OCI-LY1 (cell line): Measurements from ENCODE around the gene ARHGAP8.

Experiments
- EZH2 ChIP-seq: fragments of 200-600 bp; sonication (generic), shearing (Covaris generic); IDR thresholded peaks from 2 replicates; pipeline ENCODE4 v1.8.0; 2017; ENCODE audit warnings: borderline replicate concordance, mixed run types, mild to moderate bottlenecking, antibody characterized with exemption, low read length, moderate library complexity, mixed read lengths
- TF ChIP-seq, protein P1 (sequence below): fragments of 200-600 bp; sonication (generic), shearing (Covaris generic); IDR thresholded peaks from 2 replicates; pipeline ENCODE4 v1.5.1; 2017; ENCODE audit warnings: mild to moderate bottlenecking, antibody characterized with exemption, low read length, moderate library complexity, mixed read lengths

GRCh38 chr22:44723801-44724200 lies 28.6 kb upstream of the ARHGAP8 start:
- TF ChIP-seq, protein P1, sequence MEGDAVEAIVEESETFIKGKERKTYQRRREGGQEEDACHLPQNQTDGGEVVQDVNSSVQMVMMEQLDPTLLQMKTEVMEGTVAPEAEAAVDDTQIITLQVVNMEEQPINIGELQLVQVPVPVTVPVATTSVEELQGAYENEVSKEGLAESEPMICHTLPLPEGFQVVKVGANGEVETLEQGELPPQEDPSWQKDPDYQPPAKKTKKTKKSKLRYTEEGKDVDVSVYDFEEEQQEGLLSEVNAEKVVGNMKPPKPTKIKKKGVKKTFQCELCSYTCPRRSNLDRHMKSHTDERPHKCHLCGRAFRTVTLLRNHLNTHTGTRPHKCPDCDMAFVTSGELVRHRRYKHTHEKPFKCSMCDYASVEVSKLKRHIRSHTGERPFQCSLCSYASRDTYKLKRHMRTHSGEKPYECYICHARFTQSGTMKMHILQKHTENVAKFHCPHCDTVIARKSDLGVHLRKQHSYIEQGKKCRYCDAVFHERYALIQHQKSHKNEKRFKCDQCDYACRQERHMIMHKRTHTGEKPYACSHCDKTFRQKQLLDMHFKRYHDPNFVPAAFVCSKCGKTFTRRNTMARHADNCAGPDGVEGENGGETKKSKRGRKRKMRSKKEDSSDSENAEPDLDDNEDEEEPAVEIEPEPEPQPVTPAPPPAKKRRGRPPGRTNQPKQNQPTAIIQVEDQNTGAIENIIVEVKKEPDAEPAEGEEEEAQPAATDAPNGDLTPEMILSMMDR: no peak
- no peak for TF ChIP-seq EZH2
